Psoas muscle (tissue), 8 donors: Measurements from ENCODE around the gene CUL7. TPM values are rescaled to one million over a fixed set of nuclear protein-coding genes. Genes with fewer than 3 reads are reported as not detected.

Experiments
- ATAC-seq, 4 donors: fragments of 200-7000 bp; cut with Tn5 transposase; one replicate each; pipeline ENCODE4 v1.9.1; 2020; ENCODE audit warnings: moderate library complexity in 3 of 4, mild to moderate bottlenecking in 2 of 4
- DNase-seq, 2 donors: peaks; one replicate each; pipeline ENCODE4 v3.0.0-alpha.2; 2020
- H3K27ac ChIP-seq: fragments of 200-600 bp; one replicate; pipeline ENCODE4 v1.8.0; 2022
- H3K27me3 ChIP-seq, 3 donors: fragments of 200-600 bp in 1 of 3; one replicate each; pipeline versions ENCODE4 v1.6.1 to v1.8.0; 2013 to 2022; ENCODE audit warnings: low read length in 2 of 3, mild to moderate bottlenecking in 2 of 3, moderate library complexity in 1 of 3; ENCODE audit not compliant: insufficient read depth in 3 of 3
- H3K36me3 ChIP-seq, 2 donors: fragments of 200-600 bp in 1 of 2; one replicate each; pipeline versions ENCODE4 v1.6.1 to v1.8.0; 2013 to 2022; ENCODE audit warnings: low read depth in 1 of 2, mild to moderate bottlenecking in 1 of 2, moderate library complexity in 1 of 2; ENCODE audit not compliant: insufficient read depth in 1 of 2
- H3K4me1 ChIP-seq: fragments of 200-600 bp; one replicate; pipeline ENCODE4 v1.8.0; 2022
- H3K4me3 ChIP-seq: fragments of 200-600 bp; one replicate; pipeline ENCODE4 v1.8.0; 2022; ENCODE audit warnings: mild to moderate bottlenecking
- H3K9me3 ChIP-seq: fragments of 200-600 bp; one replicate; pipeline ENCODE4 v1.8.0; 2022
- CTCF ChIP-seq: fragments of 200-600 bp; IDR thresholded peaks from one replicate; pipeline ENCODE4 v1.8.0; 2022; ENCODE audit warnings: antibody characterized with exemption
- WGBS, 3 donors: extraction: QIAGEN DNeasy Blood & Tissue Kit; methylation state at CpG; one replicate each; pipeline versions ENCODE4 v1.1.6 to v1.1.7; 2013; 5-methylcytosine and 5-hydroxymethylcytosine counted together
- intact Hi-C, 2 donors: fragments of 100-400 bp; cut with DNase I; formaldehyde crosslinking; loops; one replicate each; pipeline versions ENCODE4 v1.11.0 to v1.14.2; 2022
- polyA plus RNA-seq, 3 donors: library from polyadenylated mRNA; stranded (reverse); fragments of 200-250 nt; gene quantifications; one replicate each; pipeline ENCODE4 v1.2.3, GENCODE V29; 2013
- total RNA-seq, 4 donors: library from RNA; stranded (reverse); fragmentation: NEBNext Ultra II Directional in 2 of 4; extraction: Animal tissue kit (Norgen Biotek cat#: 25700) in 2 of 4; gene quantifications; one replicate each; pipeline versions ENCODE4 v1.2.1 to v1.2.4, GENCODE V29; 2021 to 2023
- donor health status: healthy with polysubstance abuse.
- donor health status: DM: no; HTN: no; CAD: no; lungs with moderate emphysema.
- donor health status: Bipolar disorder and iron deficiency.
- donor health status: healthy.
- donor health status: DM: yes; HTN: yes; CAD: no.
- donor health status: DM: no; HTN: no; CAD: no.
- donor health status: DM: no; HTN: no; CAD: no.
- donor health status: DM: yes; HTN: yes; CAD: no.

The CUL7 gene
- total and polyA plus RNA-seq, 7 donors = 6.0 to 23.4 (median 11.5) TPM

- 85 to 94% (median 86%) methylated on average over 10 of the region's 10 CpGs for WGBS, 3 donors
- Histone ChIP-seq H3K27me3 (no peaks in the 10 kb centered on the region), H3K27ac (no peak overlapping the region), H3K36me3 (no peaks in the 10 kb centered on the region), H3K4me1 (peaks cover 4% of the 10 kb centered on the region), H3K4me3 (no peak overlapping the region), H3K9me3 (no peaks in the 10 kb centered on the region)
- TF ChIP-seq CTCF = no peak
- DNase-seq (no peak), ATAC-seq (no peak)
- intact Hi-C loops = no loop called here
Observed at GRCh38 chr6:43091436-43091991, 37.9 kb upstream of the CUL7 start.

GRCh38 chr6:43091020-43091419 is 37.4 kb upstream of the CUL7 start:
- intact Hi-C loops = no loop called here
- WGBS, 3 donors = 80 to 82% (median 82%) methylated on average over 5 of the region's 5 CpGs
- no peak for ATAC-seq
- no peaks in the 10 kb centered on the region for H3K27me3 ChIP-seq
- peaks cover 4% of the 10 kb centered on the region for H3K4me1 ChIP-seq
- H3K27ac ChIP-seq = no peak overlapping the region
- DNase-seq = no peak
- H3K4me3 ChIP-seq = no peak overlapping the region
- TF ChIP-seq CTCF = no peak
- H3K36me3 ChIP-seq = no peaks in the 10 kb centered on the region
- H3K9me3 ChIP-seq = no peaks in the 10 kb centered on the region

GRCh38 chr6:43090559-43090956 is 36.9 kb upstream of the CUL7 start:
- H3K4me1 ChIP-seq = peaks cover 4% of the 10 kb centered on the region
- 31 to 51% (median 33%) methylated on average over 2 of the region's 2 CpGs for WGBS, 3 donors
- no peaks in the 10 kb centered on the region for H3K27me3 ChIP-seq
- intact Hi-C loops = no loop called here
- H3K4me3 ChIP-seq = no peak overlapping the region
- no peaks in the 10 kb centered on the region for H3K36me3 ChIP-seq
- no peaks in the 10 kb centered on the region for H3K9me3 ChIP-seq
- DNase-seq (no peak), ATAC-seq (no peak)
- no peak overlapping the region for H3K27ac ChIP-seq
- no peak for TF ChIP-seq CTCF

- Histone ChIP-seq H3K9me3 (no peaks in the 10 kb centered on the region), H3K4me3 (no peak overlapping the region), H3K4me1 (peaks cover 4% of the 10 kb centered on the region), H3K36me3 (no peaks in the 10 kb centered on the region), H3K27me3 (no peaks in the 10 kb centered on the region), H3K27ac (no peak overlapping the region)
- no peak for DNase-seq
- TF ChIP-seq CTCF = no peak
- WGBS, 3 donors = 59 to 71% (median 65%) methylated on average over 8 of the region's 8 CpGs
- ATAC-seq = no peak
- intact Hi-C loops = no loop called here
Observed at GRCh38 chr6:43089874-43090558, 36.4 kb upstream of the CUL7 start.

GRCh38 chr6:43089467-43089866 is 35.8 kb upstream of the CUL7 start:
- H3K9me3 ChIP-seq = no peaks in the 10 kb centered on the region
- H3K27me3 ChIP-seq = no peaks in the 10 kb centered on the region
- DNase-seq (no peak), ATAC-seq (no peak)
- peaks cover 4% of the 10 kb centered on the region for H3K4me1 ChIP-seq
- no peaks in the 10 kb centered on the region for H3K36me3 ChIP-seq
- intact Hi-C loops = no loop called here
- no peak for TF ChIP-seq CTCF
- 45 to 59% (median 47%) methylated on average over 4 of the region's 4 CpGs for WGBS, 3 donors
- no peak overlapping the region for H3K4me3 ChIP-seq
- H3K27ac ChIP-seq = no peak overlapping the region
